WTC11 (cell line): ENCODE results near the gene CLTB. TPM values are rescaled to one million over a fixed set of nuclear protein-coding genes. Genes with fewer than 3 reads are reported as not detected.

ENCODE experiments used
- ATAC-seq: fragments of 200-7000 bp; cut with Tn5 transposase; 2 replicates; pipeline ENCODE4 v1.10.0; 2021; ENCODE audit warnings: mild to moderate bottlenecking, moderate library complexity
- CTCF ChIA-PET: fragments of 300-600 bp; sonication (Branson Sonifier 250); formaldehyde crosslinking; loops from one replicate; lab custom pipeline; 2021; ENCODE audit warnings: antibody characterized with exemption; lab: Charles Lee
- POLR2A ChIA-PET: fragments of 350-600 bp; sonication (Branson Sonifier 250); formaldehyde crosslinking; loops from one replicate; lab custom pipeline; 2021; ENCODE audit warnings: antibody characterized with exemption; lab: Charles Lee
- DNase-seq: peaks from one replicate; pipeline ENCODE4 v3.0.0; 2021; ENCODE audit warnings: low spot score
- H3K27ac Mint-ChIP-seq: 2 replicates; pipeline ENCODE4 v1.8.0; 2021; ENCODE audit warnings: mixed read lengths
- H3K27me3 Mint-ChIP-seq: 2 replicates; pipeline ENCODE4 v1.8.0; 2021; ENCODE audit warnings: low read depth, mild to moderate bottlenecking, moderate library complexity, mixed read lengths
- H3K36me3 Mint-ChIP-seq: 2 replicates; pipeline ENCODE4 v1.8.0; 2021; ENCODE audit warnings: mixed read lengths
- H3K4me1 Mint-ChIP-seq: 2 replicates; pipeline ENCODE4 v1.8.0; 2022; ENCODE audit warnings: mixed read lengths
- H3K4me3 Mint-ChIP-seq: 2 replicates; pipeline ENCODE4 v1.8.0; 2021; ENCODE audit warnings: mild to moderate bottlenecking, moderate library complexity, mixed read lengths
- H3K9me3 Mint-ChIP-seq: 2 replicates; pipeline ENCODE4 v1.8.0; 2021; ENCODE audit warnings: mixed read lengths
- AR ChIP-seq: fragments of 250-450 bp; sonication (Bioruptor Pico); IDR thresholded peaks from 2 replicates; pipeline ENCODE4 v1.9.0; 2021; ENCODE audit warnings: mild to moderate bottlenecking
- ATF3 ChIP-seq: sonication (generic); formaldehyde crosslinking; conservative IDR thresholded peaks from 2 replicates; pipeline ENCODE4 v1.8.1; 2022; ENCODE audit warnings: mild to moderate bottlenecking, missing genetic modification reagents
- E2F4 ChIP-seq: sonication (generic); formaldehyde crosslinking; IDR thresholded peaks from 2 replicates; pipeline ENCODE4 v1.8.1; 2022; ENCODE audit warnings: low read depth, mild to moderate bottlenecking, moderate library complexity, missing genetic modification reagents, borderline replicate concordance
- EMX1 ChIP-seq: fragments of 250-450 bp; sonication (Bioruptor Pico); IDR thresholded peaks from 2 replicates; pipeline ENCODE4 v1.8.0; 2021; ENCODE audit warnings: mild to moderate bottlenecking
- HMGA2 ChIP-seq: fragments of 250-450 bp; sonication (Bioruptor Pico); IDR thresholded peaks from 2 replicates; pipeline ENCODE4 v1.4.0; 2021; ENCODE audit warnings: mild to moderate bottlenecking, moderate library complexity
- HMGXB4 ChIP-seq: sonication (generic); formaldehyde crosslinking; IDR thresholded peaks from 2 replicates; pipeline ENCODE4 v1.8.1; 2023; ENCODE audit warnings: mild to moderate bottlenecking, moderate library complexity, missing genetic modification reagents
- IRF2 ChIP-seq: sonication (generic); formaldehyde crosslinking; IDR thresholded peaks from 2 replicates; pipeline ENCODE4 v1.8.0; 2022; ENCODE audit warnings: low read depth, missing genetic modification reagents, borderline replicate concordance
- JUN ChIP-seq: sonication (generic); formaldehyde crosslinking; IDR thresholded peaks from 2 replicates; pipeline ENCODE4 v1.8.0; 2023; ENCODE audit warnings: mild to moderate bottlenecking, missing genetic modification reagents
- MAX ChIP-seq: sonication (generic); formaldehyde crosslinking; IDR thresholded peaks from 2 replicates; pipeline ENCODE4 v1.8.0; 2022; ENCODE audit warnings: mild to moderate bottlenecking, missing genetic modification reagents
- NFATC4 ChIP-seq: fragments of 250-450 bp; sonication (Bioruptor Pico); IDR thresholded peaks from 2 replicates; pipeline ENCODE4 v1.9.0; 2021; ENCODE audit warnings: mild to moderate bottlenecking
- NR1H2 ChIP-seq: sonication (generic); formaldehyde crosslinking; IDR thresholded peaks from 2 replicates; pipeline ENCODE4 v1.9.0; 2021; ENCODE audit warnings: mild to moderate bottlenecking, moderate library complexity, missing genetic modification reagents
- PREB ChIP-seq: sonication (generic); formaldehyde crosslinking; IDR thresholded peaks from 2 replicates; pipeline ENCODE4 v1.8.1; 2022; ENCODE audit warnings: mild to moderate bottlenecking, missing genetic modification reagents, moderate library complexity, borderline replicate concordance
- SP1 ChIP-seq: sonication (generic); formaldehyde crosslinking; conservative IDR thresholded peaks from 2 replicates; pipeline ENCODE4 v1.8.1; 2022; ENCODE audit warnings: missing genetic modification reagents
- TCF7 ChIP-seq: sonication (generic); formaldehyde crosslinking; IDR thresholded peaks from 2 replicates; pipeline ENCODE4 v1.8.0; 2022; ENCODE audit warnings: mild to moderate bottlenecking, low read depth, missing genetic modification reagents, moderate library complexity
- TEAD1 ChIP-seq: sonication (generic); formaldehyde crosslinking; IDR thresholded peaks from 2 replicates; pipeline ENCODE4 v1.8.0; 2022; ENCODE audit warnings: mild to moderate bottlenecking, missing genetic modification reagents
- USF1 ChIP-seq: sonication (generic); formaldehyde crosslinking; IDR thresholded peaks from 2 replicates; pipeline ENCODE4 v1.8.0; 2022; ENCODE audit warnings: mild to moderate bottlenecking, missing genetic modification reagents
- ZMAT4 ChIP-seq: fragments of 250-450 bp; sonication (Bioruptor Pico); IDR thresholded peaks from 2 replicates; pipeline ENCODE4 v1.9.0; 2021; ENCODE audit warnings: mild to moderate bottlenecking
- ZNF232 ChIP-seq: sonication (generic); formaldehyde crosslinking; IDR thresholded peaks from 2 replicates; pipeline ENCODE4 v1.8.0; 2022; ENCODE audit warnings: mild to moderate bottlenecking, missing genetic modification reagents
- ZNF263 ChIP-seq: sonication (generic); formaldehyde crosslinking; IDR thresholded peaks from 2 replicates; pipeline ENCODE4 v1.8.1; 2022; ENCODE audit warnings: low read depth, mild to moderate bottlenecking, moderate library complexity, missing genetic modification reagents
- ZNF512 ChIP-seq: sonication (generic); formaldehyde crosslinking; IDR thresholded peaks from 2 replicates; pipeline ENCODE4 v1.8.1; 2022; ENCODE audit warnings: missing genetic modification reagents, borderline replicate concordance
- total RNA-seq: library from RNA; stranded (reverse); gene quantifications from 3 replicates; pipeline ENCODE4 v1.2.3, GENCODE V29; 2021

CLTB gene
- total RNA-seq, 1 experiment from 2014 or later, result 33.8 TPM

GRCh38 chr5:176397736-176398420 lies 18.5 kb downstream of the CLTB start:
- CTCF ChIA-PET, result no interaction called here
- Mint-ChIP-seq H3K27ac (no peak overlapping the region), H3K4me3 (no peak overlapping the region), H3K9me3 (no peaks in the 10 kb centered on the region), H3K27me3 (no peaks in the 10 kb centered on the region; the same call in 1 of the 2 replicates), H3K36me3 (no peaks in the 10 kb centered on the region), H3K4me1 (no peaks in the 10 kb centered on the region)
- POLR2A ChIA-PET, result no interaction called here
- TF ChIP-seq TEAD1 (CRISPR knock-in tag) (no peak), TCF7 (CRISPR knock-in tag) (no peak), USF1 (no peak), ZMAT4 (CRISPR knock-in tag) (no peak), ZNF512 (CRISPR knock-in tag) (no peak)
- ATAC-seq, result no peak
- DNase-seq, result no peak

- no peak for TF ChIP-seq PREB (CRISPR knock-in tag)
- no peak for TF ChIP-seq NFATC4
- no peak for TF ChIP-seq MAX (CRISPR knock-in tag)
- TF ChIP-seq E2F4 (CRISPR knock-in tag), result no peak
- no peak for TF ChIP-seq ATF3
- no peak for TF ChIP-seq IRF2 (CRISPR knock-in tag)
- no peak for TF ChIP-seq ZNF232 (CRISPR knock-in tag)
- TF ChIP-seq AR (CRISPR knock-in tag), result no peak
- no peak for TF ChIP-seq HMGA2 (CRISPR knock-in tag)
- TF ChIP-seq JUN (CRISPR knock-in tag), result no peak
- no peak for TF ChIP-seq HMGXB4 (CRISPR knock-in tag)
- no peak for TF ChIP-seq SP1 (CRISPR knock-in tag)
- no peak for TF ChIP-seq EMX1 (CRISPR knock-in tag)
- no peak for TF ChIP-seq ZNF263 (CRISPR knock-in tag)
- TF ChIP-seq NR1H2, result no peak
- TF ChIP-seq, all 79 proteins: peak for 0
- H3K4me3 Mint-ChIP-seq, result no peak overlapping the region
- H3K4me1 Mint-ChIP-seq, result no peaks in the 10 kb centered on the region
- ChIA-PET CTCF (interaction anchor here (0.9 kb wide), 1 partner anchor 51 kb away, joined by 4 read pairs; no protein-coding TSS in a partner anchor), POLR2A (no interaction called here)
- no peaks in the 10 kb centered on the region for H3K36me3 Mint-ChIP-seq
- no peaks in the 10 kb centered on the region; the same call in 1 of the 2 replicates for H3K27me3 Mint-ChIP-seq
- H3K9me3 Mint-ChIP-seq, result no peaks in the 10 kb centered on the region
- DNase-seq (no peak), ATAC-seq (no peak)
- no peak overlapping the region for H3K27ac Mint-ChIP-seq
Observed at GRCh38 chr5:176396330-176396729, 20.0 kb downstream of the CLTB start.
